Pancreas (tissue), 10 donors: ENCODE results near the gene ZFR2. TPM values are rescaled to one million over a fixed set of nuclear protein-coding genes. Genes with fewer than 3 reads are reported as not detected.

ENCODE experiments used
- ATAC-seq, 4 donors: fragments of 200-7000 bp; cut with Tn5 transposase; one replicate each; pipeline versions ENCODE4 v1.8.0 to v1.9.1; 2020; ENCODE audit warnings: mild to moderate bottlenecking in 4 of 4, moderate library complexity in 4 of 4
- DNase-seq, 6 donors: peaks; one replicate each; pipeline ENCODE4 v3.0.0-alpha.2; 2020
- FAIRE-seq: peaks from 2 replicates; lab custom pipeline; 2012; peaks lifted over from hg19 to GRCh38; lab: Jason Lieb, UNC
- H3K27ac ChIP-seq, 4 donors: fragments of 200-600 bp; sonication (generic); 1 replicate in 3 of 4; 2 replicates in 1 of 4; pipeline versions ENCODE4 v1.5.0 to v1.8.0; 2020
- H3K27me3 ChIP-seq, 4 donors: fragments of 200-600 bp; one replicate each; pipeline ENCODE4 v1.8.0; 2021
- H3K36me3 ChIP-seq, 3 donors: fragments of 200-600 bp; sonication (generic) in 1 of 3; one replicate each; pipeline versions ENCODE4 v1.5.0 to v1.8.0; 2020 to 2021
- H3K4me1 ChIP-seq, 3 donors: fragments of 200-600 bp; one replicate each; pipeline ENCODE4 v1.8.0; 2021
- H3K4me3 ChIP-seq, 4 donors: fragments of 200-600 bp; sonication (generic) in 2 of 4; one replicate each; pipeline versions ENCODE4 v1.5.0 to v1.8.0; 2020 to 2021
- H3K9me3 ChIP-seq, 4 donors: fragments of 200-600 bp; one replicate each; pipeline ENCODE4 v1.8.0; 2021
- WGBS, 2 donors: extraction: QIAGEN DNeasy Blood & Tissue Kit; methylation state at CpG; one replicate each; pipeline ENCODE4 v1.1.7; 2013; 5-methylcytosine and 5-hydroxymethylcytosine counted together
- intact Hi-C, 3 donors: fragments of 100-400 bp; cut with DNase I; formaldehyde crosslinking; loops; one replicate each; pipeline versions ENCODE4 v1.11.1 to v1.14.2; 2022
- polyA plus RNA-seq, 2 donors: library from polyadenylated mRNA; stranded (reverse); fragments of 200-250 nt; gene quantifications; one replicate each; pipeline ENCODE4 v1.2.3, GENCODE V29; 2013
- total RNA-seq, 6 donors: library from RNA; stranded (reverse); fragmentation: NEBNext Ultra II Directional in 4 of 6; extraction: Animal tissue kit (Norgen Biotek cat#: 25700) in 4 of 6; gene quantifications; one replicate each; pipeline versions ENCODE4 v1.2.1 to v1.2.4, GENCODE V29; 2021 to 2023
- TF ChIP-seq, protein P1 (sequence below), 4 donors: fragments of 200-600 bp; sonication (generic) in 3 of 4; IDR thresholded peaks; one replicate each; pipeline versions ENCODE4 v1.5.0 to v1.8.0; 2021; ENCODE audit warnings: antibody characterized with exemption in 4 of 4
- donor health status: healthy with polysubstance abuse.
- donor health status: DM: no; HTN: no; CAD: no; lungs with moderate emphysema.
- donor health status: DM: no; HTN: no; CAD: no.
- donor health status: control.
- donor health status: control.
- donor health status: Bipolar disorder and iron deficiency.
- donor health status: DM: yes; HTN: yes; CAD: no.
- donor health status: DM: no; HTN: no; CAD: no.
- donor health status: DM: no; HTN: no; CAD: no.
- donor health status: DM: yes; HTN: yes; CAD: no.

Gene ZFR2
- total and polyA plus RNA-seq, 8 donors = 0.06 to 3.1 (median 0.34) TPM; not detected in 2

DNA sequence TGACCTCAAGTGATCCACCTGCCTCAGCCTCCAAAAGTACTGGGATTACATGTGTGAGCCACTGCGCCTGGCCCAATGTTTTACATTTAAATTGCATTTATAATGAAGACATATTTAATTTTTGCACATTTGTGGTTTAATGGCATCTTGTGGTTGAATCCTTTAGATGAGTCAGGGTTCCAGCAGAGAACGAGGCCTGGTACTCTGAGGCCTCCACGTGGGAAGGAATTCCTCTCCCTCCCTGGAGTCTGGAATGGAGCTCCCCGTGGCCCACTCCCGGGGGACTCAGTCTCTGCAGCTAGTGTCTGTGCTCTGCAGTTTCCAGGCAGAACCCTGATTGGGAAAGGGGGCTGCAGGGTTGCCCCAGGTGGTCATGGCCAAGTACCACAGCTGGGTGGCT lies 24.2 kb downstream of the ZFR2 start:
- DNase-seq (no peak), ATAC-seq (no peak), FAIRE-seq (no peak)
- Histone ChIP-seq H3K27ac (no peak overlapping the region), H3K4me1 (no peaks in the 10 kb centered on the region), H3K36me3 (no peaks in the 10 kb centered on the region), H3K27me3 (no peaks in the 10 kb centered on the region), H3K9me3 (no peaks in the 10 kb centered on the region), H3K4me3 (no peak overlapping the region)
- whole genome bisulfite sequencing, 2 donors = 60 to 76% methylated on average over 5 of the region's 5 CpGs
- intact Hi-C loops = no loop called here
- TF ChIP-seq, protein P1, sequence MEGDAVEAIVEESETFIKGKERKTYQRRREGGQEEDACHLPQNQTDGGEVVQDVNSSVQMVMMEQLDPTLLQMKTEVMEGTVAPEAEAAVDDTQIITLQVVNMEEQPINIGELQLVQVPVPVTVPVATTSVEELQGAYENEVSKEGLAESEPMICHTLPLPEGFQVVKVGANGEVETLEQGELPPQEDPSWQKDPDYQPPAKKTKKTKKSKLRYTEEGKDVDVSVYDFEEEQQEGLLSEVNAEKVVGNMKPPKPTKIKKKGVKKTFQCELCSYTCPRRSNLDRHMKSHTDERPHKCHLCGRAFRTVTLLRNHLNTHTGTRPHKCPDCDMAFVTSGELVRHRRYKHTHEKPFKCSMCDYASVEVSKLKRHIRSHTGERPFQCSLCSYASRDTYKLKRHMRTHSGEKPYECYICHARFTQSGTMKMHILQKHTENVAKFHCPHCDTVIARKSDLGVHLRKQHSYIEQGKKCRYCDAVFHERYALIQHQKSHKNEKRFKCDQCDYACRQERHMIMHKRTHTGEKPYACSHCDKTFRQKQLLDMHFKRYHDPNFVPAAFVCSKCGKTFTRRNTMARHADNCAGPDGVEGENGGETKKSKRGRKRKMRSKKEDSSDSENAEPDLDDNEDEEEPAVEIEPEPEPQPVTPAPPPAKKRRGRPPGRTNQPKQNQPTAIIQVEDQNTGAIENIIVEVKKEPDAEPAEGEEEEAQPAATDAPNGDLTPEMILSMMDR (IDR thresholded peaks at IDR 0.05) = no peak

DNA sequence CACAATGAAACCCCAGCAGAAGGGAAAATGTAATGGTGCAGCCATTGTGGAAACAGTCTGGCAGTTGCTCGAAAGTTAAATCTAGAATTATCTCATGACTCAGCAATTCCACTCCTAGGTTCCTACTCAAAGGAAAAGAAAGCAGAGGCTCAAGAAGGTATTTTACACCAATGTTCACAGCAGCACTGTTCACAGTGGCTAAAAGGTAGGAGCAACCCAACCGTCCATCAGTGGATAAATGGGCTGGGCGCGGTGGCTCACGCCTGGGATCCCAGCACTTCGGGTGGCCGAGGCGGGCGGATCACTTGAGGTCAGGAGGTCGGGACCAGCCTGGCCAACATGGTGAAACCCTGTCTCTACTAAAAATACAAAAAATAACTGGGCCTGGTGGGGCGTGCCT lies 25.9 kb downstream of the ZFR2 start:
- Histone ChIP-seq H3K4me1 (no peaks in the 10 kb centered on the region), H3K27ac (no peak overlapping the region), H3K4me3 (no peak overlapping the region), H3K36me3 (no peaks in the 10 kb centered on the region), H3K9me3 (no peaks in the 10 kb centered on the region), H3K27me3 (no peaks in the 10 kb centered on the region)
- WGBS, 2 donors = 81 to 89% methylated on average over 11 of the region's 11 CpGs
- no peak for ATAC-seq
- FAIRE-seq = no peak
- intact Hi-C loops = no loop called here
- TF ChIP-seq, protein P1 (IDR thresholded peaks at IDR 0.05) = no peak
- DNase-seq = no peak

DNA sequence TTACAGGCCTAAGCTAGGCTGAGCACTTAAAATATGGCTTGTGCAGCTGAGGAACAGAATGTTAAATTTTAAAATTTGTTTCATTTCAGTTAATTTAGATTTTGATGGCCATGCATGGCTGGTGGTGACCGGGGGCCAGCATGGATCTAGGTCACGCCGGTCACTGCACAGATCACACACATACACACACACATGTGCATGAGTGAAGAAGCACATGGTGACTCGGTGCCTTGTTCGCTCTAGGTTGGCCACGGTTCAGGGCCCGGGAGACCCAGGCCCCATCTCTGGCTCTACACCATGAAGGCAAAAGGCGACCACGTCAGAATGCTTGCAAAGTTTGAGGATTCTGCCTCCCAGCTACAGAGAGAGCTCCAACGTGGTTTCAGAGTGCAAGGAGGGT lies 28.0 kb downstream of the ZFR2 start:
- ATAC-seq (no peak), DNase-seq (no peak)

DNA sequence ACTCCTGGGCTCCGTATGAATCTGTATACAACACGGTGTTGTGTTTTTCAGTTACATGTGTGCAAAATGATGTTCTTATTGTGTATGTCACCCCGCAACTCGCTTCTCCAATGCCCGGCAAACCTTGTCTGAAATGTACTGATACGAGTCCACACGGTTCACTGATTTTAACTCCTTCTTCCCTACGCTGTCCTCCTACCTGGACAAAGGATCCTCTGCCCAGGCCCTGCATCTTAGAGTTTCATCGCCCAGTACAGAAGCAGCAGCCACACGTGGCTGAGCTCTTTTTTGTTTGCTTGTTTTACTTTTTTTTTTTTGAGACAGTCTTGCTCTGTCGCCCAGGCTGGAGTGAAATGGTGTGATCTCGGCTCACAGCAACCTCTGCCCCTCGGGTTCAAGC lies 28.9 kb downstream of the ZFR2 start:
- no peaks in the 10 kb centered on the region for H3K9me3 ChIP-seq
- TF ChIP-seq, protein P1 (IDR thresholded peaks at IDR 0.05) = no peak
- intact Hi-C loops = no loop called here
- no peak for FAIRE-seq
- no peak for DNase-seq
- no peak overlapping the region for H3K4me3 ChIP-seq
- WGBS, 2 donors = 49 to 64% methylated on average over 13 of the region's 13 CpGs
- no peaks in the 10 kb centered on the region for H3K27me3 ChIP-seq
- H3K27ac ChIP-seq = no peak overlapping the region
- no peaks in the 10 kb centered on the region for H3K36me3 ChIP-seq
- H3K4me1 ChIP-seq = no peaks in the 10 kb centered on the region
- no peak for ATAC-seq

More for the DNA sequence above, 28.0 kb downstream of the ZFR2 start:
- H3K9me3 ChIP-seq = no peaks in the 10 kb centered on the region
- no peak overlapping the region for H3K27ac ChIP-seq
- TF ChIP-seq, protein P1 (IDR thresholded peaks at IDR 0.05) = no peak
- H3K4me1 ChIP-seq = no peaks in the 10 kb centered on the region
- H3K27me3 ChIP-seq = no peaks in the 10 kb centered on the region
- no peaks in the 10 kb centered on the region for H3K36me3 ChIP-seq
- no peak overlapping the region for H3K4me3 ChIP-seq
- intact Hi-C loops = no loop called here
- FAIRE-seq = no peak
- 80 to 86% methylated on average over 10 of the region's 10 CpGs for WGBS, 2 donors

DNA sequence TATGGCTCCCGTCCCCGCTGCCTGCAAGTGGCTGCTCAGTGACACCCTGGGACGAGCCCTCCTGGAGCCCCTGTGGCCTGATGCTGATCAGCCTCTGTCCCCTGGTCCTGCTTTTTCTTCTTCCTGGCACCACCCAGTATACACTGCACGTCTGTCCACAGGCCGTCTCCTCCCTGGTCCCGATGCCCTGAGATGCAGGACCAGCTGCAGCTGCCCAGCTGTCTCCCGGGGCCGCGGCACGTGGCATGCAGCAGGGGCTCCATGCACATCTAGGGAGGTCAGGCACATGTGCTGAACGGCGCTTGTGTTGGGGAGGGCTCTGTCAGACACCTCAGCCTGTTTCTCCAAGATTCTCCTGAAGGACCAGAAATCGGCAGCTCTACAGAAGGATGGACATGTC lies 30.2 kb downstream of the ZFR2 start:
- Histone ChIP-seq H3K4me3 (no peak overlapping the region), H3K27me3 (no peaks in the 10 kb centered on the region), H3K27ac (no peak overlapping the region), H3K4me1 (no peaks in the 10 kb centered on the region), H3K36me3 (no peaks in the 10 kb centered on the region), H3K9me3 (no peaks in the 10 kb centered on the region)
- ATAC-seq (no peak), DNase-seq (no peak), FAIRE-seq (no peak)
- TF ChIP-seq, protein P1 (IDR thresholded peaks at IDR 0.05) = no peak
- intact Hi-C loops = no loop called here
- WGBS, 2 donors = 55 to 69% methylated on average over 13 of the region's 13 CpGs
